GM20000 (cell line): Measurements from ENCODE around the gene NAA15.
"Not testable (repeated sequence)": the region's sequence is repeated elsewhere in the genome, so short reads cannot be mapped to it uniquely, and the experiment has no call there.

Experiments used
- DNase-seq: peaks from one replicate; pipeline ENCODE4 v3.0.0; 2012; ENCODE audit warnings: low spot score
- TF ChIP-seq, protein P1 (sequence below): IDR thresholded peaks from 2 replicates; pipeline ENCODE4 v1.5.1; 2012; ENCODE audit warnings: mild to moderate bottlenecking, control low read depth; ENCODE audit errors: extremely low read depth, missing control alignments

The NAA15 gene

DNA sequence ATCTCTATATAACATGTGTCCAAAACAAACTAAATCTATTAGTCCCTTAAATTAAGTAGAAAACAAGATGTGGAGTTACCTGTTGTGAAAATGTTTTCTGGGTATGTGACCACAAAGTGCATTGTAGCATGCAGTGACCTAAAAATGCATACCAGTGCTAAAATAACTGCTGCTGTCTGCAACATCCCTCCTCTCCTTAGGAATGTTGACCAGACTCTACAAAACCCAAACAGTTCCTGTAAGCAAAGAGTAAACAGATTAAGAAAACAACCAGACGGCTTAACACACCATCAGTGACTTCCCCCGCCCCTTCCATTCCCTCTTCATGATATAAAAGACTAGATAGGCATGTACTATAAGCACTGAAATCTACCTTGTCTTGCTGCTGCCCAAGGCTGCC is 136.8 kb downstream of the NAA15 start:
- no peak for DNase-seq
- TF ChIP-seq, protein P1, sequence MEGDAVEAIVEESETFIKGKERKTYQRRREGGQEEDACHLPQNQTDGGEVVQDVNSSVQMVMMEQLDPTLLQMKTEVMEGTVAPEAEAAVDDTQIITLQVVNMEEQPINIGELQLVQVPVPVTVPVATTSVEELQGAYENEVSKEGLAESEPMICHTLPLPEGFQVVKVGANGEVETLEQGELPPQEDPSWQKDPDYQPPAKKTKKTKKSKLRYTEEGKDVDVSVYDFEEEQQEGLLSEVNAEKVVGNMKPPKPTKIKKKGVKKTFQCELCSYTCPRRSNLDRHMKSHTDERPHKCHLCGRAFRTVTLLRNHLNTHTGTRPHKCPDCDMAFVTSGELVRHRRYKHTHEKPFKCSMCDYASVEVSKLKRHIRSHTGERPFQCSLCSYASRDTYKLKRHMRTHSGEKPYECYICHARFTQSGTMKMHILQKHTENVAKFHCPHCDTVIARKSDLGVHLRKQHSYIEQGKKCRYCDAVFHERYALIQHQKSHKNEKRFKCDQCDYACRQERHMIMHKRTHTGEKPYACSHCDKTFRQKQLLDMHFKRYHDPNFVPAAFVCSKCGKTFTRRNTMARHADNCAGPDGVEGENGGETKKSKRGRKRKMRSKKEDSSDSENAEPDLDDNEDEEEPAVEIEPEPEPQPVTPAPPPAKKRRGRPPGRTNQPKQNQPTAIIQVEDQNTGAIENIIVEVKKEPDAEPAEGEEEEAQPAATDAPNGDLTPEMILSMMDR, result no peak

DNA sequence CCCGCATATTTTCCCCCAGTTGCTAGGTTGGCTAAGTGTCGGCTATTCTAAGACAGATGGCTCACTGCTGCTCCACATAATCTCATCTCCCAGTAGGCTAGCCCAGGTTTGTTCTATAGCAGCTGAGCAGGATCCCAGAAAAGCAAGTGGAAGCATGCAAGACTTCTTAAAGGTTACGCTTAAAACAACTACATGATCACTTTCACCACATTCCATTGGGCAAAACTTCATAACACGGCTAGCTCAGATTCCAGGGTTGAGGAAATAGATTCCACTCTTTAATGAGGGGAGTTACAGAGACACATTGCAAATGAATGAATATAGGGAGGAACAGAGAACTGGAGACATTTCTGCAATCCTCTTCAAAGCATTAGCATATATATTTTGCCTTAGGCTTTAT is 139.7 kb downstream of the NAA15 start:
- DNase-seq, result no peak
- TF ChIP-seq, protein P1, result no peak

DNA sequence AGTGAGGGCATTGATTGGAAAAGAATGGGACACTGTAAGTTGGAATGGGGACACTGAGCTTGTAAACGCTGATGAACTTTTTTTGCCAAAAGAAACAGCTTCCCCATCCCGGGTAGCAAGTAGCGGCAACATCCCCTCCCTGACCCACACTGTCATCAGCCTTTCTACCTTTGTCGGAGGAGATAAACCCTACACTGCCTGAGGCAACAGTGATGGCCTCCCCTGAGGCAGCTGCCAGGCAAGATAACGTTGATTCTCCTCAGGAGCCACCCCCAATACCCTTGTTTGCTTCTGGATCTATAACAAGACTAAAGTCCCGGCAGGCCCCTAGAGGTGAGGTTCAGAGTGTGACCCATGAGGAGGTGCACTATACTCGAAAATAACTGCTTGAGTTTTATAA is 142.4 kb downstream of the NAA15 start:
- no peak for DNase-seq
- TF ChIP-seq, protein P1, result no peak

DNA sequence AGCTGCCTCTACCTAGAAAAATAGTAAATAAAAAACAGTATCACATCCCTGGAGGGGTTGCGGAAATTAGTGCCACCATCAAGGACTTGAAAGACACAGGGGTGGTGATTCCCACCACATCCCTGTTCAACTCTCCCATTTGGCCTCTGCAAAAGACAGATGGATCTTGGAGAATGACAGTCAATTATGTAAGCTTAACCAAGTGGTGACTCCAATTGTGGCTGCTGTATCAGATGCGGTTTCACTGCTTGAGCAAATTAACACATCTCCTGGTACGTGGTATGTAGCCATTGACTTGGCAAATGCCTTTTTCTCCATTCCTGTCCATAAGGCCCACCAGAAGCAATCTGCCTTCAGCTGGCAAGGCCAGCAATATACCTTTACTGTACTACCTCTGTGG is 143.6 kb downstream of the NAA15 start:
- not testable (repeated sequence) for DNase-seq

DNA sequence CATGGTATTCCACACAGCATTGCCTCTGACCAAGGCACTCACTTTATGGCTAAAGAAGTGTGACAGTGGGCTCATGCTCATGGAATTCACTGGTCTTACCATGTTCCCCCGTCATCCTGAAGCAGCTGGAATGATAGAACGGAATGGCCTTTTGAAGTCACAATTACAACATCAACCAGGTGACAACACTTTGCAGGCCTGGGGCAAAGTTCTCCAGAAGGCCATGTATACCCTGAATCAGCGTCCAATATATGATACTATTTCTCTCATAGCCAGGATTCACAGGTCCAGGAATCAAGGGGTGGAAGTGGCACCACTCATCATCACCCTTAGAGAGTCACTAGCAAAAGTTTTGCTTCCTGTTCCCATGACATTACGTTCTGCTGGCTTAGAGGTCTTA is 145.8 kb downstream of the NAA15 start:
- not testable (repeated sequence) for DNase-seq

DNA sequence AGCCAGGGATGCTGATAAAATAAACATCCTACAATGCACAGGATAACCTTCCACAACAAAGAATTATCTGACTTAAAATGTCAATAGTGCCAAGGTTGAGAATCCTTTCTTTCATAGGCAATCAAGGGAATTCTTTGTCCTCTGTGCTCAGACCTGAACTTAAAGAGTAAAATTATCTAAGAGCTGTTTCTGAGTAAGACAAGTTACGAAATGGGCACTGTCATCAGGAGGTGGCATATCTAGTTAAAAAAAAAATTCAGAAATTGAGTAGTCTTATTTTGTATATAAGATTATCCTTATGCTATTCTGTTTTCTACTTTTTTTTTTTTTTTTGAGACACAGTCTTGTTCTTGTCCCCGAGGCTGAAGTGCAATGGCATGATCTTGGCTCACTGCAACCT is 149.3 kb downstream of the NAA15 start:
- TF ChIP-seq, protein P1, result no peak
- no peak for DNase-seq

DNA sequence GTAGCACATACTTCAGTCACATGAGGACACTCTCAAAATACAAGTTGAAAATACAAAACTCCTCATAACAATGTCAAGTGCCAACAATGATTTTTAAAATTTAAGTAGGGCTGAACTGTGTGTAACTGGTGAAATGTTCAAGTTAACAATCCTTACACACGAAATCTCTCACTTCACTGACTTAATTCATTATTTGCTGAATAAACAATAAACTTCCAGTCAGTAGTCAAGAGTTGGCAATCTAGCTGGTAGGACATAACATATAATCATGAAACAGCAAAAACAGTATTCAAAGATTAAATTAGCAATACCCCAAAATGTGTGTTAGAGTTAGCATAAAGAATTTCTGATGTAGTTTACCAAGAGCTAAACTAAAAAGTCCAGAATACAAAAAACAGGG is 150.7 kb downstream of the NAA15 start:
- DNase-seq, result no peak
- TF ChIP-seq, protein P1, result no peak

DNA sequence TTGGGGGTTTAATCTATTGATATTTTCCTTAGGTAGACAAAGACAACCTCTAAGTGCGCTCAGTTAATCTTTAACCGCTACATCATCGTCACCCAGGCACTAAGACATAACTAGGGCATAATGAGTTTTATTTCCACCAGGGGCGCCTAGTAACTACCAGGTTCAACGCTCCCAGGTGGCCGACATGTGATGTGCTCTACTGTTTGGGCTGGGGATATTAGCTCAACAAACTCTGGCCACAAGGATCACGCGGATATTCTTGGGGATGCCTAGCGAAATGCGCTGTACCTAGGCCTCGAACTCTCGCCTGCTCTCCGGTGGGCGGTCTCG is 151.7 kb downstream of the NAA15 start:
- DNase-seq, result peak; percentile 77
- TF ChIP-seq, protein P1, result no peak
